CMK (cell line): ENCODE results near the gene RBP2.
"Not testable (repeated sequence)": the region's sequence is repeated elsewhere in the genome, so short reads cannot be mapped to it uniquely, and the experiment has no call there.

Source experiments
- DNase-seq: peaks from one replicate; pipeline ENCODE4 v3.0.0-alpha.2; 2010; ENCODE audit warnings: low read depth

The RBP2 gene

DNA sequence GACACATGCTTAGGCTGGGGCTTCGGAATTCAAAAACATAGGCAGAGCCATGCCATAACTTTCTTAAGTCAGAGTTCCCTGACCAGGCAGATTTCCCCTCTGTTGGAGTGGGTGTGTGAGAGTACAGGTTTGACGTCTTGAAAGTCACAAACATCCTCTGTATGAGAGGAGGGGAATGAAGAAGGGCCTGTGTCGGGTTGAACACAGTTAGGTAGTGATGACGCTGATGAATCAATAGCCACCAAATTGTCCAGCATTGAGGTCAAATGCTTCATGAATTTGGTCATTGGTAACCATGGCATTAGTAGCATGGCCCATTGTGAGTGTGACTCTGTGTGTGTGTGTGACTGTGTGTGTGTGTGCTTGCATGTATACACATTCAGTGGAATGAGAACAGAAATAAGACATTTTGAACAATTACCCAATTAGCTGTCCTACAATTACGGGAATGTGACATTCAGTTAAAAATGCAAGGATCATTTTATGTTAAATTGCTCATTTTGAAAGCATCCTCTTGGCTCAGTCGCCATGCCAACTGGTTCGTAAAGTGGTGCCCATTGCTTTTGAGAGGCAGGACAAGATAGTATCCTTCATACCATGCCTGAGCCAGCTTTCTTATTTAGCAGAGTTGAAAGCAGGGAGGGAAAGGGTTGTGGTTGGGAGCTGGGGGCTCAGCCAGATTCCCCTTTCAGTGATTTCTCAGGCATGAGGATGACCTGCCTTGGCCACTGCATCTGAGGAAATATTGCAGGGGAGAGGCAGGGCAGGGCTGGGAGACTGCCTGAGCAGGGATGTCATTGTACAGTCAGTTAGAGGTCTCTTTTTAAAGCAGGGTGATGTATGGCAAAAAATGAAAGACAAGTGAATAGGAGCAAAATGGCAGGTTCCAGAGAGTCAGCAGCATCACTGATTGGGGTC lies 35.4 kb downstream of the RBP2 start:
- DNase-seq: no peak

DNA sequence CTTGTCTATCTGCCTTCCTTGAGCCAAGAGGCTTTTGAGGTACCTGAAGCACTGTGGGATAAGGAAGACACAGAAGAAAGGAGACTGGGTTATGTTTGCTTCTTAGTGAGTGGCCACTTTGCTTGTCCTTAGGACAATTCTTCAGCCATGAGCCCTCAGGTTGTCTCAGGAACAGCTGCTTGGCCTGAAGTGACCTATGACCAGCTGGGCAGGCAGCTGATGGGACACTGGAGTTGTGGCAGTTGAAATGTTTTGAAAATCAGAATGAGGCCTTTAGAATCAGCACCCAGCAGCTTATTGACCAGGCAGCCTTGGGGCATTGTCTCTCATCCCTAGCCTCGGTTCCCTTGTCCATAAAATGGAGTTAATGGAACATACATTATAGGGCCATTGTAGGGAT lies 37.0 kb downstream of the RBP2 start:
- DNase-seq: no peak

DNA sequence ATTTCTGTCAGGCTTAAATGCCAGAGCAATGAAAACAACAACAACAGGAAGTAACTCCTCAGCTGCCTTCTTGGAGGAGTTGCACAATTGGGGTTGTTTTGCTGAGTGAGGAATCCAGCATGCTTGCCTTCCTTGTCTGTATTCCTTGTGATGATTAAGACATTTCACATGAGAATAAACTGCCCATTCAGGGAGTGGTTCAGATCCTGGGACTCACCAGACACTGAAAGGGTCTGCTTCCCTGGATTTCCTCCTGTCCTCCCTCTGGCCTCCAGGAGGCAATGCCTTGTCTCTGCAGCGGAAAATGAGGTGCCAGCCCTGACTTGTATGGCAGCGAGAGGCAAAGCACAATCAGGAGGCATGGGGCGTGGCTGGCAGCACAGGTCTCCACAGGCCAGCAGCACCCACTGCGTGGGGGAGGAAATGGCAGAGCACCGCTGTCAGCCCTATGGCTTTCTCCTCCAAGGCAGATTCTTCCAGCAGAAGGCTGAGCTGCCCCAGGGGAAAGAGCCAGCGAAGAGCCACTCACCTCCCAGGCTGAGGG lies 41.5 kb downstream of the RBP2 start:
- DNase-seq: no peak

DNA sequence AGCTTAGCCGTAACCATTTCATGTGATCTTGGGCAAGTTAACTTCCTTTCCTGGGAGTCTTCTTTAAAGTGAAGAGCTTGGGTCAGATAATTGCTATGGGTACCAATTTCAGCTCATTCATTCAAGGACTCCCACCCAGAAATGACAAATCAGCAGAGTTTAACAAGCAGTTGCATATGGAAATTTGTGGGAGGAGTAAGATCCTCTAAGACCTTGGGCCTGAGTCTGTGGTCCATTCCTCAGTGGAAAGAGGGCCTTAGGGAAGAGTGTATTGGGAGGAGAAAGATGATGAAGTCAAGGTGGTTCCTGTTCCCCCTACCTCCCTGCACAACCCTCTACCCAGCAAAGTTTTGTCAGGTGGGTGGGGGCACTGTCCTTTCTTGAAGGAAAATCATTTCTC lies 42.1 kb downstream of the RBP2 start:
- no peak for DNase-seq

DNA sequence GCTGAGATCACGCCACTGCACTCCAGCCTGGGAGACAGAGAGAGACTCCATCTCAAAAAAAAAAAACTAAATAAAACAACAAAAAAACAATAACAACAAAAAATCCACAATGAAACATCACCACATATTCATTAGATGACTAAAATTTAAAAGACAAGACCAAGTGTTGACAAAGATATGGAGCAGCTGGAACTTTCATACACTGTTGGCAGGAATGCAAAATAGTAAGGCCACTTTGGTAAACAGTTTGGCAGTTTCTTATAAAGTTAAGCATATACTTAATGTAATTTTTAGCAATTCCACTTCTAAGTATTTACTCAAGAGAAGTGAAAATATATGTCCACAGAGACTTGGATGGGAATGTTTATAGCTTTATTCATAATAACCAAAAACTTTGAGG lies 43.2 kb downstream of the RBP2 start:
- no peak for DNase-seq

DNA sequence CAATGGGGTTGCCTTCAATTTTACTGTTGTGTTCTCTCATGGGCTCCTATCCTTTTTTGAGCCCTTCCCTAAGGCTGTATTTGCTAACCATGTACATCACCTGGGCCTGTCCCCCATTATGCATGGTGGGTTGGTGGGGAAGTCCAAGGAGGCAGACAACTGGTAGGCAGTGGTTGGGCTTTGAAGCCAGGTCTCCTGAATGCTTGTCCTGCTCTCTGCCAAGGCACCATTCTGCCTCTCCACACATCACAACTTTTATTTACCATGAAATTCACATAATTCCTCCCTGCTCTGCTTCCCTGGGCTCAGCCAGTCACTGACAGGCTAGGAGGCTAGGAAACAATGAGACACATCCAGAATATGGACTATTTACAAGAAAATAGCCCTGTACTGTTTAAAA lies 45.8 kb downstream of the RBP2 start:
- no peak for DNase-seq

DNA sequence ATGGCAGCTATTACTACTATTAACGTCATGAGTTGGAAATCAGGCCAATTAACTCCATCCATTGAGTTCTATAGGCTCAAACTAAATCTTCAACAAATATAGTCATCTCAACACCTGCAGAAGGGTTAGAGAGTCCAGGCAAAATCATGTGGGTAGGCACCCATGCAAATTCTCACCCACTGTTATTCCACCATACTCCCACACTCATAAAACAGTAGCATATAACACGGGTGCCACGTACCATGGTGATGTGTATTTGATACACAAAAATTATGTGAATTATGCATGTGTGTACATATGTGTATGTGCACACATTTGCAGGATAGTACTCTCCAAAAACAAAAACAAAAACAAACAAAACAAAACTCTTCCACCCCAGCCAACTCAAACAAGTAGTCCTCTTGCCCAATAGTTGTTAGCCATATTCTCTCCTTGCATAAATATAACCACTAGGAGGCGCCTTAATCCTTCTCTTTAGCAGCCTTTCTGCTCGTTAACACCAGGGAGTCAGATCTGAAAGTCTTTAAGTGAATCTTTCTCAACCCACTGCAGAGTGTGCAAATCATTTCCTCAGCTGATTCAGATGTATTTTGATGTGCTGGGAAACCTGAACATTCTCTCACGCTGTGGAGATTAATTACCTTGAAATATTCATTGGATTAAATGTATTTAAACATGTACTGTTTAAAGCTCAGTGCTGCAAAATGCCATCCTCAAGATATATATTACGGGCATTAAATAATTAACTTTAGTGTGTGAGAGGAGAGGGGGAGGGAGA lies 48.8 kb downstream of the RBP2 start:
- DNase-seq: peak; percentile 17

DNA sequence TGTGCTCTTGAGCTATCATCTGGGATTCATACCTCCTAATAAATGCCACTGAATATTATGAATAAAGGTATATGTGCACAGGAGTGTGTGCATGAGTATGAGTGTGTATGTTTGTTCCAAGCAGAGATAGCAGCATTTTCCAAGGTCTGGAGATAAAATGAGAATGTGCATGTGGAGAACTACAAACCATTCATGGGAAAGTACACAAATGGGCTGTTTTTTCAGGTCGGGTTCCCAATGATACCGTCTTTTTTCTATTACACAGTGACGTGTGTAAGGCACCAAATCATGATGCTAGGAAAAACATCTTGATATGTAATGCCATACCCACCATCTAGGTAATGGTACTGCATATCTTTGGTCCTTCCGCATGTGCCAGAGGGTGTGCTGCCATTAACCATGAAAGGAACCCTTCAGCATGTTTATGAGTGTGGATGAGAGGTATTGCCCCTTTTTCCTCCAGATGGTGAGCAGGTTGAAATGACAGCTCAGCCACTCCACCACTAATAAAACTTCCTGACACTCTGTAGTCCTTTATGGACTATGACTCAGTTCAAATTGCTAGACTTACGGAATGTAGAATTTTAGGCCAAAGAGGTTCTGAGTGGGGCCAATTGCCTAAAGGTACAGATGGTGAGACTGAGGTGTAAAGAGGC lies 50.4 kb downstream of the RBP2 start:
- DNase-seq: no peak

DNA sequence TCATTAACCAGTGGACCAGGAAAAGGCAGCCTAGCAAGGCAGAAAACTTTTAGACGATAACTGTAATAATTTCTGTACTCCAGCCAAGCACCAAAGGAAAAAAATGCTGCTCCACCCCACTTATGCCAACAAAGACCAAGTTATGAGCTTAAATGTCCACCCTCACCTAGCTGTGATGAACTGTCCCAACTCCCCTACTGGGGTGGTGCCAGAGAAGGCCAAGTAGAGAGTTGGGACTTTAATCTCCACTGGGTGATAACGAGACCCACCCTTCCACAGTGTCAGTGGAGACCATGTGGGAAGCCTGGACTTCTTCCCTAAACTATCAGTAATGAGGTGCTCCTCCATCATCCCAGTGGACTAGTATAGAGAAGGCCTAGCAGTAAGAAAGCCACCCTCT lies 53.1 kb downstream of the RBP2 start:
- no peak for DNase-seq

DNA sequence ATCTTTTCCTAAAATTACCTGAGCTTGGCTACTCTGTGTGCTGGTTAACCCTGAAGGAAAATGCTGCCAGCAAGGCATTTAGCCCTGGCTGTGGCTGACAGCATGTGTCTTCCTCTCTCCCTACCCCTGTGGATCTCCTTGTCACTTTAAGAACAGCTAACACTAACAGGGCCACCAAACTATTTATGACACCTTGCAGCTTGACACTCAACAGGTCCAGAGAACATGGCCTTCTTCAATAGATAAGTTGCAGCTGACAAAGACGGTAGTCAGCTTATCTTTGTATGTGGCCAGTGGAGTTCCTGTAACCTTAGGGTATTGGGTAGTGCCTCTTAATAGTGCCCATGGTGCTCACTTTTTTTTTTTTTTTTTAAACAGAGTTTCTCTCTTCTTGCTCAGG lies 54.9 kb downstream of the RBP2 start:
- no peak for DNase-seq

DNA sequence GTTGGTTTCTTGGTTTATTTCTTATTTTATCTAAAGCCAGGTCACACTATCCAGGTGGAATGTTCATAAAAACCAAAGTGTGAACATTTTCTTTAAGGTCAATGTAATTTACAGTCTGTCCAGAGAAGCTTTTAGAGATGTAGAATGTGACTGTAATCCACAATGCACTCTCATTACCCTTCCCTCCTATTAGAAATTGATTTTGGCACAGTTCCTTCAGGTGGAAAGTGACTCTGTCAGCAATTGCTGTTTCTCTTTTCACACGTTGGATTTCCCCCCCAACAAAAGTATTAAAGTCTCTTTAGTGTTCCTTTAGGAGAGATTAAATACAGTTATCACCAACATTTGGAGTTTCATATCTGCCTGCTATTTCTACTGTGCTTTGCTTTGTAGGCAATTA lies 55.3 kb downstream of the RBP2 start:
- no peak for DNase-seq

DNA sequence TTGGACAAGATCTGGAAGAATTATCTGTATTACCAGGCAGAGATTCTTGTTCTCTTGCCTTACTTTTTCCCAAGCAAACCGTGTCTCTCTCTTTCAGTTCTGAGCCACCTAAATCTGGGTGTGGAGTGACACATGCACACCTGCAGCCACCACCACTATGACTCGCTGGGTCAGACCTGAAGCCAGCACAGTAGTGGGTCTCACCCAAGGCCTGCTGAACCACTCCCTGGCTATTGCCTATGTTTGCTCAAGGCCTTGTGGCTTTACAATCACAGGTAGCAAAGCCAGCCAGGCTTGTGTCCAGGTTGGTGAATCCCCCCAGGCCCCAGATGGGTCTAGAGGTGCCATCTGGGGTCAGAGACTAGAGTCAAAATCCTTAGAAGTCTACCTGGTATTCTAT lies 58.2 kb downstream of the RBP2 start:
- DNase-seq: no peak

DNA sequence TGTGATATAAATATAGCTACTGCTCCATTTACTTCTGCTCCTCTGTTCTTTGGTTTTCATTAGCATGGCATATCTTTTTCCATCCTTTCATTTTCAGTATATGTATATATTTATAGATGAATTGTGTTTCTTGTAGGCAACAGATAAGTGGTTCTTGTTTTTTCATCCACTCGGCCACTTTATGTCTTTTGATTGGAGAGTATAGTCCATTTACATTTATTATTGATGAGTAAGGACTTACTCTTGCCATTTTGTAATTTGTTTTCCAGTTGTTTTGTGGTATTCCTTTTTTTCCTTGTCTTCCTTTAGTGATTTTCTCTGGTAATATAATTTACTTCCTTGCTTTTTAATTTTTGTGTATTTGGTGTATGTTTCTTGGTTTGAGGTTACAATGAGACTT lies 60.0 kb downstream of the RBP2 start:
- no peak for DNase-seq

DNA sequence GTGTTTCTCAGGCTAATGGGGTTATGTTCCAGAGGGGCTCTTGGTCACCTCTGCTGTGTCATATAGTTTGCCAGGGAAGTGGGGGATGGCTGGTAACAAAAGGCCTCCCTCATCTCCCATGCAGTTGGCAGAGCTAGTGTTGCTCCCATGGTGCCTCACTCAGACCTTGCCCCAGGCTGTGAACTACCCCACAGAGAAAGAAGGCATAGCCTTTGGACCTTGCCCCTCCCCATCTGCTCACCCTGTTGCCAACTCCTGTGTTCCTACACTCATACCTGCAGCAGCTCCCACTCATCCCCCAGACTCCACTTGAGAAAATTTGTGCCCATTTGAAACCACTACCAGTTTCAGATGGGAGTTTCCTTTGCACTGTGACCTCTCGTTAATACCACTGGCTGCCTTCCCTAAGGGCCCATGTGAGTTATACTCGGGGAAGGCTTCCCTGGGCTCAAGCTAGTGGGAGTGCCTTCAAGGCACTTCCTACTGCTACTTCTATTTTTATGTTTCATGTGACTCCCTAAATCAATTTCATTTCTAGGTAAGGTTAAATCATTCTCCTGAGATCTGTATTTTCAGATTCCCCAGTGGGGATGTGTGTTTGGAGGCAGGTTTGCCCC lies 61.6 kb downstream of the RBP2 start:
- DNase-seq: no peak

DNA sequence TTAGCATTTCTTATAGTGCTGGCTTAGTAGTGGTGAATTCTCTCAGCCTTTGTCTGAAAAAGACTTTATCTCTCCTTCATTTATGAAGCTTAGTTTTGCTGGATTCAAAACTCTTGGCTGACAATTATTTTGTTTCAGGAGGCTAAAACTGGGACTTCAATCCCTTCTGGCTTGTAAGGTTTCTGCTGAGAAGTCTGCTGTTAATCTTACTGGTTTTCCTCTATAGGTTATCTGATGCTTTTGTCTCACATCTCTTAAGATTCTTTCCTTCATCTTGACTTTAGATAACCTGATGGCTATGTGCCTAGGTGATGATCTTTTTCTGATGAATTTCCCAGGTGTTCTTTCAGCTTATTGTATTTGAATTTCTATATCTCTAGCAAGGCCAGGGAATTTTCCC lies 63.4 kb downstream of the RBP2 start:
- DNase-seq: not testable (repeated sequence)
